ENCODE measurements around the gene STAP2. TPM values are rescaled to one million over a fixed set of nuclear protein-coding genes. Genes with fewer than 3 reads are reported as not detected.

The STAP2 gene
- total and polyA plus RNA-seq, 10 of the 15 experiments (the other 5 are each of a cell fraction or from before 2014, with no cell fraction given): 0.84 to 22.4 (median 15.2) TPM

- RAD21 ChIA-PET (ENCODE audit: unreplicated experiment): no interaction called here
- H3K4me2 ChIP-seq (ENCODE audit: control insufficient read depth, insufficient read depth): no peak overlapping the region
- no peak for FAIRE-seq
- POLR2A ChIA-PET: no interaction called here
- no peak overlapping the region for H3K27ac ChIP-seq (ENCODE audit: control insufficient read depth, insufficient read depth)
- no peaks in the 10 kb centered on the region for H3K36me3 ChIP-seq (ENCODE audit: control insufficient read depth in 2 of 2, insufficient read depth in 2 of 2, low read length in 1 of 2)
- H3K4me3 ChIP-seq: no peak overlapping the region
- intact Hi-C loops (cut with micrococcal nuclease; ENCODE audit: unreplicated experiment): no loop called here
- 52% methylated on average over 20 of the region's 20 CpGs for WGBS (ENCODE audit: insufficient coverage, insufficient replicate concordance, low lambda C conversion rate, missing lambda C conversion rate)
- no peaks in the 10 kb centered on the region for H3K79me2 ChIP-seq (ENCODE audit: control insufficient read depth, insufficient read depth, low read length)
- no peak overlapping the region for H2AFZ ChIP-seq (ENCODE audit: control insufficient read depth, low read depth, low read length)
- H4K20me1 ChIP-seq (ENCODE audit: control insufficient read depth, insufficient read depth): no peaks in the 10 kb centered on the region
- H3K4me1 ChIP-seq (ENCODE audit: control insufficient read depth, insufficient read depth, low read length): no peaks in the 10 kb centered on the region
- BruUV-seq (replicated peaks): no TSS peak
- H3K27me3 ChIP-seq (replicated peaks in 1 of 2; ENCODE audit: control insufficient read depth in 2 of 2, insufficient read depth in 2 of 2, low read length in 1 of 2): no peaks in the 10 kb centered on the region; a peak in 1 of 4 replicates
- no peaks in the 10 kb centered on the region for H3K9me3 ChIP-seq (replicated peaks; ENCODE audit: control insufficient read depth, insufficient read depth, low read length)
- in situ Hi-C loops (cut with MboI): no loop called here
- SMC1A ChIA-PET (ENCODE audit: uncharacterized antibody, unreplicated experiment): interaction anchor here (0.6 kb wide), 1 partner anchor 116 kb away, joined by 3 read pairs; the partner anchor contains the start of gene SH3GL1
- peak; percentile 84 for ATAC-seq
- DNase-seq (ENCODE audit: low read depth, low spot score): no peak
- no peak overlapping the region for H3K9ac ChIP-seq (ENCODE audit: control insufficient read depth, insufficient read depth, low read length)
- CTCF ChIA-PET: interaction anchor here (0.5 to 1.4 kb wide), 3 partner anchors 65 to 285 kb away, joined by 3 to 5 read pairs (median 3); no protein-coding TSS in a partner anchor
- TF ChIP-seq NFYB (IDR thresholded peaks at IDR 0.05; ENCODE audit: insufficient read depth, low read depth, low read length) (peak; percentile 78), USF1 (IDR thresholded peaks at IDR 0.05; ENCODE audit: borderline replicate concordance, extremely low read length, insufficient read depth, low read depth, low read length) (no peak)
These were observed 54.3 kb downstream of the STAP2 start for GRCh38 chr19:4284176-4284958.

DNA sequence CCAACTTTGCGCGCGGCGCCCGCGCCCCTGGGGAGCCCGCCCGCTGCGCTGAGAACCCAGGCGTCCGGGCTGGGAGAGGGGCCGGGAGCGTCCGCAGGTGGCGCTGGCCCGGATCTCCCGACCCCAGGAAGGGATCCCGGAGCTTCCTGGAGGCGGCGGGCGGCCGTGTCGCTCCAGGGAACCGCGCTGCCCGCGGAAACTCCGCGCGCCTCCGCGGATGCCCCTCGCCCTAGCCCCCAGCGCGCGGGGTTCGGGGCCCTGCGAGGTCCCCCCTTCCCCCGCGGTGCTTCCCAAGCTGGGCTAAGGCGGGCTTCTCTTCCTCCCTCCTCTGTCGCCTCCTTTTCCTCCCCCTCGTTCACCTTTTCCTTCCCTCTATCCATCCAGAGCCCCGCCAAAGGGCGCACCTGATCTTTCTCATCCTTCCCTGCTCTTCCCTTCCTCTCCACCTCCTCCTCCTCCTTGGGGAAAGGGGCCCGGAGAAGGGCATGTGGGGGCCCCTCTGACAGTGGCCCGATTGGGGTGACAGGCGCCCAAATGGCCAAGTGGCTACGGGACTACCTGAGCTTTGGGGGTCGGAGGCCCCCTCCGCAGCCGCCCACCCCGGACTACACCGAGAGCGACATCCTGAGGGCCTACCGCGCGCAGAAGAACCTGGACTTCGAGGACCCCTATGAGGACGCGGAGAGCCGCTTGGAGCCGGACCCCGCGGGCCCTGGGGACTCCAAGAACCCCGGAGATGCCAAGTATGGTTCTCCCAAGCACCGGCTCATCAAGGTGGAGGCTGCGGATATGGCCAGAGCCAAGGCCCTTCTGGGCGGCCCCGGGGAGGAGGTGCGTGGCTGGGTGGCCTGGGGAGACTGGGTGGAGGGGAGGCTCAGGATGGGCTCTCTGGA lies 58.9 kb downstream of the STAP2 start:
- ChIA-PET CTCF (no interaction called here), RAD21 (ENCODE audit: unreplicated experiment) (no interaction called here), SMC1A (ENCODE audit: uncharacterized antibody, unreplicated experiment) (no interaction called here), POLR2A (no interaction called here)
- no peaks in the 10 kb centered on the region for H3K36me3 ChIP-seq (ENCODE audit: control insufficient read depth in 2 of 2, insufficient read depth in 2 of 2, low read length in 1 of 2)
- no peaks in the 10 kb centered on the region; a peak in 2 of 4 replicates for H3K27me3 ChIP-seq (replicated peaks in 1 of 2; ENCODE audit: control insufficient read depth in 2 of 2, insufficient read depth in 2 of 2, low read length in 1 of 2)
- no peak for FAIRE-seq
- in situ Hi-C loops (cut with MboI) (no loop called here), intact Hi-C loops (cut with micrococcal nuclease; ENCODE audit: unreplicated experiment) (no loop called here)
- no peaks in the 10 kb centered on the region for H4K20me1 ChIP-seq (ENCODE audit: control insufficient read depth, insufficient read depth)
- no TSS peak for BruUV-seq (replicated peaks)
- WGBS (ENCODE audit: insufficient coverage, insufficient replicate concordance, low lambda C conversion rate, missing lambda C conversion rate): 22% methylated on average over 36 of the region's 71 CpGs
- H2AFZ ChIP-seq (ENCODE audit: control insufficient read depth, low read depth, low read length): no peak overlapping the region
- no peak for ATAC-seq
- TF ChIP-seq RAD21 (IDR thresholded peaks at IDR 0.05; ENCODE audit: insufficient read depth, low read depth, low read length) (no peak), HDAC6 (IDR thresholded peaks at IDR 0.05; ENCODE audit: unreplicated experiment) (peak; percentile 70), NBN (IDR thresholded peaks at IDR 0.05) (no peak)
- H3K4me3 ChIP-seq: no peak overlapping the region
- no peaks in the 10 kb centered on the region for H3K4me1 ChIP-seq (ENCODE audit: control insufficient read depth, insufficient read depth, low read length)
- no peak overlapping the region for H3K4me2 ChIP-seq (ENCODE audit: control insufficient read depth, insufficient read depth)
- H3K9me3 ChIP-seq (replicated peaks; ENCODE audit: control insufficient read depth, insufficient read depth, low read length): no peaks in the 10 kb centered on the region
- no peak overlapping the region for H3K9ac ChIP-seq (ENCODE audit: control insufficient read depth, insufficient read depth, low read length)
- no peaks in the 10 kb centered on the region for H3K79me2 ChIP-seq (ENCODE audit: control insufficient read depth, insufficient read depth, low read length)
- DNase-seq (ENCODE audit: low read depth, low spot score): no peak
- no peak overlapping the region for H3K27ac ChIP-seq (ENCODE audit: control insufficient read depth, insufficient read depth)

Measured in GM12878 (cell line).